ENCODE data around the gene FCN2.

- TF ChIP-seq, protein P1, sequence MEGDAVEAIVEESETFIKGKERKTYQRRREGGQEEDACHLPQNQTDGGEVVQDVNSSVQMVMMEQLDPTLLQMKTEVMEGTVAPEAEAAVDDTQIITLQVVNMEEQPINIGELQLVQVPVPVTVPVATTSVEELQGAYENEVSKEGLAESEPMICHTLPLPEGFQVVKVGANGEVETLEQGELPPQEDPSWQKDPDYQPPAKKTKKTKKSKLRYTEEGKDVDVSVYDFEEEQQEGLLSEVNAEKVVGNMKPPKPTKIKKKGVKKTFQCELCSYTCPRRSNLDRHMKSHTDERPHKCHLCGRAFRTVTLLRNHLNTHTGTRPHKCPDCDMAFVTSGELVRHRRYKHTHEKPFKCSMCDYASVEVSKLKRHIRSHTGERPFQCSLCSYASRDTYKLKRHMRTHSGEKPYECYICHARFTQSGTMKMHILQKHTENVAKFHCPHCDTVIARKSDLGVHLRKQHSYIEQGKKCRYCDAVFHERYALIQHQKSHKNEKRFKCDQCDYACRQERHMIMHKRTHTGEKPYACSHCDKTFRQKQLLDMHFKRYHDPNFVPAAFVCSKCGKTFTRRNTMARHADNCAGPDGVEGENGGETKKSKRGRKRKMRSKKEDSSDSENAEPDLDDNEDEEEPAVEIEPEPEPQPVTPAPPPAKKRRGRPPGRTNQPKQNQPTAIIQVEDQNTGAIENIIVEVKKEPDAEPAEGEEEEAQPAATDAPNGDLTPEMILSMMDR (conservative IDR thresholded peaks at IDR 0.05; ENCODE audit: low read length) = no peak
- TF ChIP-seq EZH2phosphoT487 (IDR thresholded peaks at IDR 0.05; ENCODE audit: borderline replicate concordance, low read depth, low read length) = no peak
Measured at GRCh38 chr9:134843740-134844139, 36.9 kb upstream of the FCN2 start.

All from OCI-LY7 (cell line).